GM18951 (cell line): ENCODE data around the gene UQCRC1.

Experiments
- POLR2A ChIP-seq: IDR thresholded peaks from 4 replicates; pipeline ENCODE4 v1.6.1; 2011; ENCODE audit warnings: mild to moderate bottlenecking; ENCODE audit not compliant: insufficient read length, insufficient read depth; ENCODE audit errors: extremely low read depth
- in situ Hi-C: fragments of 300-500 bp; cut with MboI; formaldehyde crosslinking; loops from one replicate; pipeline ENCODE4 v1.12.0; 2022; ENCODE audit warnings: low sequenced_read_pairs, mixed read lengths, inconsistent platforms; ENCODE audit not compliant: unreplicated experiment

The UQCRC1 gene

DNA sequence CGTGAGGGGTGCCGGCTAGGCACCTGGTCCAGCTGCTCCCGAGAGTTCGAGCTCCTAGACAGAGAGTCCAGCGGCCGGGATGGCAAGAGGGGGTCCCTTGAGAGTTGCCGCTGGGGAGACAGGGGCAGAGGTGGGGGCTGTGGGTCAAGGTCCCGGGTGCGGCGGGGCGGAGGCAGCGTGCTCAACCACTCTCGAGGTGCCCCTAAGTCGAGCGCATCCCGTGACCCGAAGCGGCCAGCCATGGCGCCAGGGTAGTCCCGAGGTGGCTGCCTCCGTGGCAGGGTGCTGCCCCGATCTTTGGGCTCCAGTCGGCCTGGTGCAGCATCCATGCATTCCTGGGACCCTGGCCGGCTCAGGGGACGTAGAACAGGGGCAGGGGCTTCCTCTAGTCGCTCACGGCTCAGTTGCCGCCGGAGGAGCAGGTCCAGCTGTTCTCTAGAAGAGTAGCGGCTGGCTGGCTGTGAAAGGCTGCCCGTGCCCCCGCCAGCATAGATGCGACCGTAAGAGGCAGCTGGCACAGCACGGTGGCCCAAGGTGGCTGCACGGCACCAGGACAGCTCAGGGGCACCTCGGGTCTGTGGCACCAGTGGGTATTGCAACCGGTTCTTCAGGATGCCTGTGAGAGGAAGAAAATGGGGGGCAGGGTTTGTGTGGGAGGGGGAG lies 30.6 kb upstream of the UQCRC1 start:
- no peak for TF ChIP-seq POLR2A
- in situ Hi-C loops, result no loop called here

DNA sequence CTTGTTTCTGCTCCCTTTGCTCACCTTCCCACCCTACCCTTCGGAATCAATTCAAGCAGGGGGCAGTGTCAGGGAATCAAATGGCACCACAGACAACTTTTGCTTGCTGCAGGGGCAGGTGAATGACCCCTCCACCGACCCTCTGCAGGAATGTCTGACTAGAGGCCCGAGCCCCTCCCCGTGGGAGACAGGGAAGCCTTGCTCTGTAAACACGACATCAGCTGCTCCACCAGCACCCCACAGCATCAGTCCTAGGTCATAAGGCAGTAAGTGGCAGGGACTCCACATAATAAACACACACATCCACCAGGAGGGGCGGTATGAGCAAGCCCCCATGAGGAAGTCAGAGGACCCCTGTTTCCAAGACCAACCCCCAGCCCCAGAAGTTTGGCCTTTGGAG lies 27.9 kb upstream of the UQCRC1 start:
- no peak for TF ChIP-seq POLR2A

DNA sequence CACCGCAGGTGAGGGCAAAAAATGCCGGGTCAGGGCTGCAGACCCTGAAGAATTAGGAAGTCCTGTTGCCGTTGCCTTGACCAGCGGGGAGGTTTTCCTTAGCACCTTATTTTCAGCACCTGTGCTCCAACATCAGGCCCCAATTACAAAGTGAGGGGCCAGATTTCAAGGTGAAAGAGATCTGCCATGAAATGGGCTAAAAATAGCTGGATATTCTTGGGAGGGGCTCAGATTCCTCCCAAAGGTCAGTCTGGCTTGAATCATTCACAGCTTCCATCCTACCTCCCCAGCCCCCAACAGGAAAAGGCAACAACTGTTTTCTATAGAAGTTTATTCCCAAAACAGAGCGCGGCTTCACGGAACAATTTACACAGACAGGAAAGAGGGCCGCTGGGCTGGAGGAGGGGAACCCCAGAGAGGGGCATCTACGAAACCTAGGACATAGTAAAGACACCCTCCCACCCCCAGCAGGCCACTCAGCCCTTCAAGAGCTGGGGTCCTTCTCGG lies 26.8 kb upstream of the UQCRC1 start:
- no peak for TF ChIP-seq POLR2A
- in situ Hi-C loops, result no loop called here

More for the DNA sequence above, 27.9 kb upstream of the UQCRC1 start:
- in situ Hi-C loops, result no loop called here

DNA sequence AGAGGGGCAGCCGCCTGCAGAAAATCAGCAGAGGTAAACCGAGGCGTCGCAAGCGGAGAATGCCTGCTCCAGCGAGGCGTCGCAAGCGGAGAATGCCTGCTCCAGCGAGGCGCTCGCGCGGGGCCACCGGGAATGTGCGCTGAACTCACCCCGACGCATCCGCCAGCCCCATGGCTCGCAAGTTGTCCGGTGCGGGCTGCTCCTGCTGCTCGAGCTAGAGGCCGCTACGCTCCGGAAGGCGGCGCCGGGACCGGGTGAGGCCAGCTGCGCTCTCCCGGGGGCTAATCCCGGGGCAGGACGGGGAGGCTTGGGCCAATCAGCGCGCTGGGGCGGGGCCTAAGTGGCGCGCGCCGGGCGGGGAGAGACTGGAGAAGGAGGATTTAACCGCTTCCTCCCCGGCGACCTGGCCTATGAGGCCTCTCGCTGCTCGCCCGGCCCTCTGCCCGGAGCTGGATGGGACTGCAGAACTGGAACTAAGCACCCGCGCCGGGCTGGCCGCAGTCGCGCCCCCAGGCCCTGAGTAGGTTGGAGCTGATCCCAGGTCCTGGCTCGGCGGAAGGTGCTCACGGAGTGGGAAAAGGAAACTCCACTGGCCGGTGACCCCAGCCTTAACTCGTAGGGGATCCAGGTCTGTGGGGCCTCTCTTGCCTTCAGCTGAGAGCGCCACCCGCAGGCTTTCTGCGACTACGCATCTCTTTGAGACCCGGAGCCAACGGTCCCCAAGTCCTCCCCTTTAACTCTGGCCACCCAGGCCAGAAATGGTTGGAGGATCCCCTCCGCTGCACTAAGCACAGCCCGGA lies 26.0 kb upstream of the UQCRC1 start, which contains the start of gene SLC26A6:
TSS of gene SLC26A6 (minus strand) at position 240 of the 800 bp plus-strand sequence. CDS start at position 172, 68 bp downstream.
- TF ChIP-seq POLR2A, result peak; percentile 78
- in situ Hi-C loops, result no loop called here

DNA sequence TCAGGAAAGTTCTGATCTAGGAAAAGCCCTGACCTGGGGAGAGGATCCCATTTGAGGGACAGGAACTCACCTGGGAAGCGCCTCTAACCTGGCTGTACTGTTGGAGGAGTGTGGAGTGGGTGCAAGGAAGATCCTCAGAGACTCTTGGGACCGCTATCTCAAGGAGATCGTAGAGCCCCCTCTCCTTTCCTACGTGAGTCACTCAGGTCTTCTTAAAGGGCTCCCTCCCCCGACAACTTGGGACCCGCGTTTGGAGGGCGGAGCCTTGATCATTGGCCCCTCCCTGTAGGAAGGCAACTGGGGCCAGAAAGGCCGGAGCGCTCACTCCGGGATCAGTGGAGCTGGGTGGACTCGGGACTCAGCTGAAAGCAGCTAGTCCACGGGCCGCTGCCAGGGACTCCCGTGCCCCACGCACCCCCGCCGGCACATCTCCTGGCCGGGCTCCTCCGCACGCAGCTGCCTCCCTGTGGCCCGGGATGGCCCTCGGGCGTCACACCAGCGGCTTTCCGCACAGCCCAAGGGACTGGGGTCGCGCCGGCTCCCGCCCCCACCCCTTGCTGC lies 25.3 kb upstream of the UQCRC1 start:
- no peak for TF ChIP-seq POLR2A
- in situ Hi-C loops, result no loop called here

DNA sequence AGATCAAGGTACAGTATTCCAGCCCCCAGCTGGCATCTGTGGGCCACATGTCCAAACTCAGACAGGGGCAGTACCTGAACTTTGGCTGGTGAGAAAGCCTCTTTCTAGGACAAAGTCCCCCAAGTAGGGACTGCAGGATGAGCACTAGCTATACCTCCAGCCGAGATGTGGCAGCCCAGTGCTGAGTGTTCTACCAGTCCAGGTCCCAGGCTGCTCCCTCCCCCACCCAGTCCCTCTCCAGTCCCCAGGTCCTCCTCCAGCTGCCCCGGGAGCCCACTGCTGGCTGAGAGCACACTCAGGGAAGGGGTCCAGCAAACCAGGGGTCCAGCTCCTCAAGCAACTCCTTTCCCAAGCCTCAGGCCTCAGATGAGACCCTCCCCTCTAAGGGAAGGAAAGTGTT lies 24.3 kb upstream of the UQCRC1 start:
- in situ Hi-C loops, result no loop called here
- TF ChIP-seq POLR2A, result no peak

DNA sequence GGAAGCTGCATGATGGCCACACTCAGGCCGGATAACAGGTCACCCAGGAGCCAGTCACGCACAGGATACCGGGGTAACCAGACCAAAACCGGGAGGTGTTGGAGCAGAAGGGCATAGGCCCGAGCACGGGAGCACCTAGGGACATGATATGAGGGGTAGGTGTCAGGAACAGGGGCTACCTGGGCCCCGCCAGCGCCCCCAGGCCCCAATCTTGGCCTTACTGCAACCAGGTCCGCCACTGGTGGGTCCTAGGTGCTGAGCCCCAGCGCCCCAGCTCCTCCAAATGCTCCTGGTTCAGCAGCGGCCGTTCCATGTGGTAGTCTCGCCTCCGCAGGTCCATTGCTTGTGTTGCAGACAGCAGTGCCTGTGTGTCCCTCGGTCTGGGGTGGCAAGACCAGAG lies 23.8 kb upstream of the UQCRC1 start:
- in situ Hi-C loops, result no loop called here
- TF ChIP-seq POLR2A, result no peak

DNA sequence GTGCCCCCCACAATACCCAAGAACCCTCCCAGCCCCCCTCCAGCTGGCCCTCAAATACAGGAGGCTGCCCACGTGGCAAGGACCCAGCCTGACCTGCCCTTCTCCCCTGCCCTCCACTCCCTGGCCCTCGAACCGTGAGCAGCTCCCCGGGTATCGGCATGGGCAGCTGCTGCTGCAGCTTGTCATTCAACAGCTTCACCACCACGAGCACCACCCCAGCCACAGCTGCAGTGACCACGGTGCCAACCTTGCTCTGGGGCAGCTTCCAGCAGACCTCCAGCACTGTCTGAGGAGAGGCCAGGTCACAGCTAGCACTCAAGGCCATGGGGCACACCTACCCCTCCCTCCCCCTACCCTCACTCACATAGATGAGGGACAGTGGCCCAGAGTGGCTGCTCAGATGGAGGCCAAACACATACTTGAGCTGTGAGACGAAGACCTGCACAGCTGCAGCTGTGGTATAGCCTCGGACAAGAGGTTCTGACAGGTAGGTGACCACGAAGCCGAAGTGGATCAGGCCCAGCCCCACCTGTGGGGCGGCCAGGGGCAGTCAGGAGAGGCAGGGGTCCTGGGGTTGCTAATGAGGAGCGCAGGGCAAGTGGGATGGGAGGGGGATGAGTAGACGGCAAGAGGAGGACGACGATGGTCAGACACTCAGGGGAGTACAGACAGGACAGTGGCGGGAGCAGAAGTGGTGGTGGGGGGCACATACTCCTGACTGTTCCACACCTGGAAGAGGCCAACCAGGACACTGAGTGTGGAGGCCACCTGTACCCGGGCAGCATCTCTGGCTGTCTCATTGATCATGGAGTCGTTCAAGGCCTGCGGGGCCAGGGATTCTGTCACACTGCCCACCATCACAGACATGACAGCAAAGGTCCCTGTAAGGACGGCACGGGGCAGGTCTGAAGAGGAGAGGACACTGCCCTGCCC lies 22.3 kb upstream of the UQCRC1 start:
- in situ Hi-C loops, result no loop called here
- TF ChIP-seq POLR2A, result no peak

DNA sequence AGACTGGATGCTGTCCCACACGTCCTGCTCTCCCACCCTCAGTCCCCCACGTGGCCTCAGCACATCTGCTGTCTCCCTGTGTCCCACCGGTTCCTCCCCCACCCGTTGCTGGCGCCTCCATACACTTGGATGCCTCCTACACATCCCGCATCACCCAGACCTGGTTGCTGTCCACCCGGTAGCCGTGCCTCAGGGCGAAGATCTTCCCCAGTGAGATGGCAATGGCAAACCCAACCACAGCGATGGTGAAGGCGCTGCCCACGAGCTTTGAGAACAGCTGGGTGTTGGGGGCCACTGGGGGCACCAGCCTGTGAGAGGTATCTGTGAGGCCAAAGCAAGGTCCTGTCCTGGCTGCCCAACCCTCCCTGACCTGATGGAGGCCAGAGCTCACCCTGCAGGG lies 21.4 kb upstream of the UQCRC1 start:
- TF ChIP-seq POLR2A, result no peak
- in situ Hi-C loops, result no loop called here

DNA sequence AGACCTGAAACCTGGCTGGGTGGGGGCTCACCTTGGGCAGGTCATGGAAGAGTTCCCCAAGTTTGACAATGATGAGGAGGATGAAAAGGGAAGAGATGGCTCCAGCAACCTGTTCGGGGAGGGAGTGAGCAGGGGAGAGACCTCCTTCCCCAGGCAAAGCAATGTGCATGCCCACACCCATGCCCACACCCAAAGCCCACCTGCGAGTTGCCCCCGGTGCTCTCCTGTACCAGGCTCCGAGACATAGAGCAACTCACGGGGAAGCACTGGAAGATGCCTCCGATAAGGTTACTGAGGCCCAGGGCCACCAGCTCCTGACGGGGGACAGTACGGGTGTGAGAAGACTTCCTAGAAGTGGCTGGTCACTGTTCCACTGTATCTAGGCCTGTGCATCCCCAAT lies 21.0 kb upstream of the UQCRC1 start:
- TF ChIP-seq POLR2A, result no peak
- in situ Hi-C loops, result no loop called here

DNA sequence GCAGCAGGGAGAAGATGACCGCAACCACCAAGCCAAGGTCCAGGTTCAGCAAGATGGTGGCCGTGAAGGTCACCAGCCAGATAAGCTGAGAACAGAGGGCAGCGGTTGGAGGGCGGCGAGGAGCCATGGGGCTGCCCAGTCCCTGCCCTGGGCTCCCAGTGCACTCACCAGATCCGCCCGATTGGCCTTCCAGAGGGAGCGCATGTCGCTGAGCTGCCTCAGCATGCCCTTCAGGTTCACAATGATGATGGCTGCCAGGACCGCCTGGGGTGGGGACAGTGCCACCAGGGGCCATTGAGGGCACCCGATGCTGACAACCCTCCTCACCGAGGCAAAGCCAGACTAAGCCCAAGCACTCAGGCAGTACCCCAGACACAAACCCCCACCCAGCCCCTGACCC lies 20.4 kb upstream of the UQCRC1 start:
- in situ Hi-C loops, result no loop called here

DNA sequence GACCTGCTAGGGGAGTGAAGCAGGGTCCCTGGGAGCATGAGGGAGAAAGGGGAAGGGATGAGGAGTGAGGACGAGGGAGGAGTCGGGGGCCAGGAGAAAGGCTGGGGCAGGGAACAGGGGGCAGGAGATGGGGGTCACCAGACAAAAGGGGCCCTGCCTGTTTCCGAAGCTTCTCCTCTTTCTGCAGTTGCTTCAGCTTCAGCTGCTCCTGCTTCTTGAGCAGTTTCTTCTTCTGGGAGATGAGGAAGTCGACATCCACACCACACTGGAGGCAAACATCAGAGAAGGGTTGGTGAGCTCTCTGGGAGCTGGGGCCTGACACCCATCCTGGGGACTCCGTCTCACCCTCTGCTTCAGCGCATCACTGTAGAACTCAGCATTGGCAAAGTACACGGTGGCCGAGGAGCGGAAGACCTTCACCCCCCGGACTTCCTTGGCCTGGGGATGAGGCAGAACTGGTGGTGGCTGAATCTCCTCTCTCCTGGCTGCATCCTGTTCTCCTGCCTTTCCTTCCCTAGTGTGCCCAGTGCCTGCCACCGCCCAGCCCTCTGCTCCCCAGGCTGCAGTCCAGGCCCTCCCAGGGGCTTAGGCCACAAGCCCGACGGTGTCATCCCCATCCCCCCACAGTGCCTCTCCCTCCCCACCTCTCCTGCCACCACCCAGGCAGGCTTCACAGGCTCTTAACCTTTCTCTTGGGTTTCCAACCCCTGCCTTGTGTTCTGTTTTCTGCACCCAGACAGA lies 19.0 kb upstream of the UQCRC1 start:
- in situ Hi-C loops, result no loop called here

More for the DNA sequence above, 20.4 kb upstream of the UQCRC1 start:
- no peak for TF ChIP-seq POLR2A

More for the DNA sequence above, 19.0 kb upstream of the UQCRC1 start:
- no peak for TF ChIP-seq POLR2A
